ENCODE measurements around the gene BCAS4. TPM values are rescaled to one million over a fixed set of nuclear protein-coding genes. Genes with fewer than 3 reads are reported as not detected.
A peak's percentile ranks its signal among the peaks of the same experiment; 100 is the strongest.

Gene BCAS4
- total RNA-seq, 1 experiment from 2014 or later: 34.8 TPM

DNA sequence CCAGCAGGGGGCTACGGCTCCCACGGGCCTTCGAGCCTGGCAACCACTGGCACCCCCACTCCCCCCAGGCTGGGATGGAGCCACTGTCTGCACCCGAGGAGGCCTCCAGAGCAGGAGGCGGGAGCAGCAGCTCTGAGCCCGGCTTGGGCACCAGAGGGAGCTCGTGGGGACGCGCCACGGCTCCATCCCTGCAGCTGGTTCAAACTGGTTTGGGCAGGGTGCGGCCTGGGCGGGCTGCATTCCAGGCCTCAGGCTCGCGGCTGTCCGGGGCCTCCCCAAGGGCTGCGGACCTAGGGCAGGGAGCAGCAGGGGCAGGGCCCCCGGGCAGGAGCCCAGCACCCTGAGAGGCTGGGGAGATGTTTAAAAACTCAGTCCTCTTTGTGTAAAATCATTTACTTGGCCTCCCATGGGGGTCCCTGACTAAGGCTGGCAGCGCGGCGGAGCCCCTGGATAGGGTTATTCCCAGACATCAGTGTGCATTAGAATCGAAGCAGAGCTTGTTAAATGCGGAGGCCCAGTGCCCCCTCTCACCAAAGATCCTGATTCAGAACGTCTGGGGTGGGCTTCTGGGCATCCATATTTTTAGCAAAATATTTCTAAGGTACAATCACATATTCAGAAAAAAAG, 4.1 kb upstream of the BCAS4 start:
- no TSS peak for BruUV-seq (replicated peaks)

DNA sequence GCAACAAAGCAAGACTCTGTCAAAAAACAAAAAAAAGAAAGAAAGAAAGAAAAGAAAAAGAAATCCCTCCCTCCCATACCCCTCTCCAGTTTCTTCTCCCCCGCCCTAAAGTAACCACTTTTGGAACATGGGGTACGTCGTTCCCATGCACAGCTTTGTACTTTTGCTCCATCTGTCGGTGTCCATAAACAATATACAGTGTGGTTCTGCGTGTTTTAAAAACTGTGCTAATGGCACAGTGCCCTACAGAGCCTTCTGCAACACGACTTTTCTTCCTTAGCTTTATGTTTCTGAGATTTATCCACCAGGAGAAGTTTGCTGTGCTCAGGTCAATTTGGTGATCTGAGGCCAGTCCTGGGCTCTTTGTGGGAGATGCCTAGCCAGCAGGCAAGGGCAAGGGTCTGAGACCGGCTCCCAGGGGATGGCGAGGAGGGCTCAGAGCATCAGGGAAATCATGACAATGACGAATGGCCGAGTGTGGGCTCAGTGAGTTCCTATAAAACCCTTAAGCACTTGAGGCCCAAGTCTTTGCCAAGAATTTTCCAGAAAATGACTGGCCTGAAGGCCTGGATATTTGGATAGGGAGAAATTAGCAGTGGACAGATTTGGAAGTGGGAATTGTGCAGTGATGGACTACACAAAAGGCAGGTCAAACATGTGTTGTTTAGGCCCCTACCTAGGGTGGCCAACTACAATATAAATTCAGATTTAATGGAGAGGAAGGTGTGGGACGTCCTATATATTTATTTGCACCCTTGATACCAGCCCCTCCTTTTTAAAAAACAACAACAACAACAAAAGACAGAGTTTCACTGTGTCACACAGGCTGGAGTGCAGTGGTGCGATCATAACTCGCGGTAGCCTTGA, 1.9 kb upstream of the BCAS4 start:
- TF ChIP-seq, protein P1, sequence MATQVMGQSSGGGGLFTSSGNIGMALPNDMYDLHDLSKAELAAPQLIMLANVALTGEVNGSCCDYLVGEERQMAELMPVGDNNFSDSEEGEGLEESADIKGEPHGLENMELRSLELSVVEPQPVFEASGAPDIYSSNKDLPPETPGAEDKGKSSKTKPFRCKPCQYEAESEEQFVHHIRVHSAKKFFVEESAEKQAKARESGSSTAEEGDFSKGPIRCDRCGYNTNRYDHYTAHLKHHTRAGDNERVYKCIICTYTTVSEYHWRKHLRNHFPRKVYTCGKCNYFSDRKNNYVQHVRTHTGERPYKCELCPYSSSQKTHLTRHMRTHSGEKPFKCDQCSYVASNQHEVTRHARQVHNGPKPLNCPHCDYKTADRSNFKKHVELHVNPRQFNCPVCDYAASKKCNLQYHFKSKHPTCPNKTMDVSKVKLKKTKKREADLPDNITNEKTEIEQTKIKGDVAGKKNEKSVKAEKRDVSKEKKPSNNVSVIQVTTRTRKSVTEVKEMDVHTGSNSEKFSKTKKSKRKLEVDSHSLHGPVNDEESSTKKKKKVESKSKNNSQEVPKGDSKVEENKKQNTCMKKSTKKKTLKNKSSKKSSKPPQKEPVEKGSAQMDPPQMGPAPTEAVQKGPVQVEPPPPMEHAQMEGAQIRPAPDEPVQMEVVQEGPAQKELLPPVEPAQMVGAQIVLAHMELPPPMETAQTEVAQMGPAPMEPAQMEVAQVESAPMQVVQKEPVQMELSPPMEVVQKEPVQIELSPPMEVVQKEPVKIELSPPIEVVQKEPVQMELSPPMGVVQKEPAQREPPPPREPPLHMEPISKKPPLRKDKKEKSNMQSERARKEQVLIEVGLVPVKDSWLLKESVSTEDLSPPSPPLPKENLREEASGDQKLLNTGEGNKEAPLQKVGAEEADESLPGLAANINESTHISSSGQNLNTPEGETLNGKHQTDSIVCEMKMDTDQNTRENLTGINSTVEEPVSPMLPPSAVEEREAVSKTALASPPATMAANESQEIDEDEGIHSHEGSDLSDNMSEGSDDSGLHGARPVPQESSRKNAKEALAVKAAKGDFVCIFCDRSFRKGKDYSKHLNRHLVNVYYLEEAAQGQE (IDR thresholded peaks at IDR 0.05; ENCODE audit: insufficient read depth in 1 of 2, low read depth in 2 of 2, low read length in 1 of 2): no peak
- no peaks in the 10 kb centered on the region for H3K27me3 ChIP-seq (ENCODE audit: control insufficient read depth, insufficient read depth, low read length)
- no peak for DNase-seq (ENCODE audit: low read depth, low spot score)
- H3K4me3 ChIP-seq (ENCODE audit: low read depth in 2 of 2, low read length in 2 of 2): no peak overlapping the region
- ChIA-PET CTCF (interaction anchor here (0.6 to 1.0 kb wide), 12 partner anchors 25 to 855 kb away, joined by 3 to 12 read pairs (median 4); no protein-coding TSS in a partner anchor), POLR2A (interaction anchor here (0.6 kb wide), 2 partner anchors 144 to 384 kb away, joined by 8 to 9 read pairs; no protein-coding TSS in a partner anchor)
- H3K9me3 ChIP-seq (ENCODE audit: control insufficient read depth, insufficient read depth, low read depth, low read length): no peaks in the 10 kb centered on the region
- H3K4me1 ChIP-seq (ENCODE audit: control insufficient read depth, insufficient read depth, low read length): peaks cover 51% of the 10 kb centered on the region
- no TSS peak for BruUV-seq (replicated peaks)
- ATAC-seq: no peak
- H3K27ac ChIP-seq (ENCODE audit: low read length): peak overlapping the region; percentile 81
- intact Hi-C loops (cut with micrococcal nuclease; ENCODE audit: unreplicated experiment) (loop anchor here (5.0 kb wide), 1 partner anchor 139 kb away; the partner anchor contains the start of gene ADNP), in situ Hi-C loops (cut with HindIII; ENCODE audit: low pct_unique_long_range_greater_than_20kb, low sequenced_read_pairs) (no loop called here)
- H3K36me3 ChIP-seq (ENCODE audit: control insufficient read depth, insufficient read depth, low read length): no peaks in the 10 kb centered on the region

More for the DNA sequence above, 4.1 kb upstream of the BCAS4 start:
- ChIA-PET CTCF (interaction anchor here (0.6 to 1.1 kb wide), 2 partner anchors 45 to 130 kb away, joined by 3 to 4 read pairs; no protein-coding TSS in a partner anchor), POLR2A (interaction anchor here (0.5 to 0.6 kb wide), 2 partner anchors 66 to 67 kb away, joined by 3 to 8 read pairs; no protein-coding TSS in a partner anchor)
- Histone ChIP-seq H3K36me3 (ENCODE audit: control insufficient read depth, insufficient read depth, low read length) (no peaks in the 10 kb centered on the region), H3K27me3 (ENCODE audit: control insufficient read depth, insufficient read depth, low read length) (no peaks in the 10 kb centered on the region), H3K4me3 (ENCODE audit: low read depth in 2 of 2, low read length in 2 of 2) (no peak overlapping the region), H3K9me3 (ENCODE audit: control insufficient read depth, insufficient read depth, low read depth, low read length) (no peaks in the 10 kb centered on the region), H3K27ac (ENCODE audit: low read length) (peak overlapping the region; percentile 99), H3K4me1 (ENCODE audit: control insufficient read depth, insufficient read depth, low read length) (peaks cover 58% of the 10 kb centered on the region)
- TF ChIP-seq, protein P2, sequence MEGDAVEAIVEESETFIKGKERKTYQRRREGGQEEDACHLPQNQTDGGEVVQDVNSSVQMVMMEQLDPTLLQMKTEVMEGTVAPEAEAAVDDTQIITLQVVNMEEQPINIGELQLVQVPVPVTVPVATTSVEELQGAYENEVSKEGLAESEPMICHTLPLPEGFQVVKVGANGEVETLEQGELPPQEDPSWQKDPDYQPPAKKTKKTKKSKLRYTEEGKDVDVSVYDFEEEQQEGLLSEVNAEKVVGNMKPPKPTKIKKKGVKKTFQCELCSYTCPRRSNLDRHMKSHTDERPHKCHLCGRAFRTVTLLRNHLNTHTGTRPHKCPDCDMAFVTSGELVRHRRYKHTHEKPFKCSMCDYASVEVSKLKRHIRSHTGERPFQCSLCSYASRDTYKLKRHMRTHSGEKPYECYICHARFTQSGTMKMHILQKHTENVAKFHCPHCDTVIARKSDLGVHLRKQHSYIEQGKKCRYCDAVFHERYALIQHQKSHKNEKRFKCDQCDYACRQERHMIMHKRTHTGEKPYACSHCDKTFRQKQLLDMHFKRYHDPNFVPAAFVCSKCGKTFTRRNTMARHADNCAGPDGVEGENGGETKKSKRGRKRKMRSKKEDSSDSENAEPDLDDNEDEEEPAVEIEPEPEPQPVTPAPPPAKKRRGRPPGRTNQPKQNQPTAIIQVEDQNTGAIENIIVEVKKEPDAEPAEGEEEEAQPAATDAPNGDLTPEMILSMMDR (IDR thresholded peaks at IDR 0.05): peak; percentile 95
- TF ChIP-seq, protein P1 (IDR thresholded peaks at IDR 0.05; ENCODE audit: insufficient read depth in 1 of 2, low read depth in 2 of 2, low read length in 1 of 2): 0 out of 4 replicates have a peak, but pooled peaks of 1 of the 2 experiments have one; percentile 36
- TF ChIP-seq TCF7L2 (IDR thresholded peaks at IDR 0.05; ENCODE audit: low read depth, low read length) (0 out of 2 replicates have a peak, but pooled peaks have one; percentile 34), SIN3A (IDR thresholded peaks at IDR 0.05; ENCODE audit: borderline replicate concordance, insufficient read depth, low read depth, low read length) (no peak), POLR2AphosphoS5 (IDR thresholded peaks at IDR 0.05; ENCODE audit: low read depth, low read length) (peak; percentile 81)
- ATAC-seq (peak; percentile 82), DNase-seq (ENCODE audit: low read depth, low spot score) (peak; percentile 69)
- intact Hi-C loops (cut with micrococcal nuclease; ENCODE audit: unreplicated experiment): loop anchor here (5.0 kb wide), 1 partner anchor 142 kb away; the partner anchor contains the start of gene ADNP
- in situ Hi-C loops (cut with HindIII; ENCODE audit: low pct_unique_long_range_greater_than_20kb, low sequenced_read_pairs): no loop called here

All from Panc1 (cell line).